Measurements from ENCODE around the gene ARMC7.

The ARMC7 gene

GRCh38 chr17:75174996-75175395, 65.2 kb downstream of the ARMC7 start:
- H3K4me3 ChIP-seq (ENCODE audit: low read length): no peak overlapping the region
- no peak for DNase-seq (ENCODE audit: low read depth, low spot score)

GRCh38 chr17:75176625-75177024, 66.9 kb downstream of the ARMC7 start:
- DNase-seq (ENCODE audit: low read depth, low spot score): no peak
- H3K4me3 ChIP-seq (ENCODE audit: low read length): no peak overlapping the region

DNA sequence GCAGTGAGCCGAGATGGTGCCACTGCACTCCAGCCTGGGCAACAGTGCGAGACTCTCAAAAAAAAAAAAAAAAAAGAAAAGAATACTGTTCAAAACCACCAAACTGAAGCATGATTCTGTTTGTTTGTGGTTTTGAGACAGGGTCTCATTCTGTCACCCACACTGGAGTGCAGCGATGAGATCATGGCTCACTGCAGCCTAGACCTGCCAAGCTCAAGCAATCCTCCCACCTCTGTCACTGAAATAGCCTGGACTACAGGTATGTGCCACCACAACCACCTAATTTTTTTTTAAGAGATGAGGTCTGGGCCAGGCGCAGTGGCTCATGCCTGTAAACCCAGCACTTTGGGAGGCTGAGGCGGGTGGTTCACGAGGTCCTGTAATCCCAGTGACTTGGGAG, 68.7 kb downstream of the ARMC7 start:
- DNase-seq (ENCODE audit: low read depth, low spot score): no peak
- no peak overlapping the region for H3K4me3 ChIP-seq (ENCODE audit: low read length)
